C4-2B (cell line): ENCODE results near the gene TMEM209.
"Not testable (repeated sequence)": the region's sequence is repeated elsewhere in the genome, so short reads cannot be mapped to it uniquely, and the experiment has no call there.

Experiments used
- H3K27ac ChIP-seq: fragments of 450-650 bp; 2 replicates; pipeline ENCODE4 v1.5.1; 2017
- CTCF ChIP-seq: fragments of 450-650 bp; conservative IDR thresholded peaks from 2 replicates; pipeline ENCODE4 v1.5.1; 2017; ENCODE audit warnings: mild to moderate bottlenecking
- ZFX ChIP-seq: fragments of 450-650 bp; IDR thresholded peaks from 2 replicates; pipeline ENCODE4 v1.6.1; 2017

Gene TMEM209

GRCh38 chr7:130133029-130133782 lies 72.0 kb downstream of the TMEM209 start:
- no peak for TF ChIP-seq CTCF
- TF ChIP-seq ZFX: no peak; the same call in 1 of the 2 replicates

GRCh38 chr7:130131964-130132875 lies 73.0 kb downstream of the TMEM209 start:
- TF ChIP-seq ZFX (no peak), CTCF (no peak)
- no peak overlapping the region for H3K27ac ChIP-seq

More at GRCh38 chr7:130133029-130133782, 72.0 kb downstream of the TMEM209 start:
- no peak overlapping the region for H3K27ac ChIP-seq

GRCh38 chr7:130131191-130131834 lies 73.9 kb downstream of the TMEM209 start:
- TF ChIP-seq CTCF: no peak
- no peak for TF ChIP-seq ZFX

GRCh38 chr7:130129011-130129411 lies 76.2 kb downstream of the TMEM209 start:
- TF ChIP-seq ZFX (no peak), CTCF (no peak)
- H3K27ac ChIP-seq: no peak overlapping the region

More at GRCh38 chr7:130131191-130131834, 73.9 kb downstream of the TMEM209 start:
- H3K27ac ChIP-seq: no peak overlapping the region

GRCh38 chr7:130127821-130128317 lies 77.3 kb downstream of the TMEM209 start:
- no peak overlapping the region for H3K27ac ChIP-seq
- TF ChIP-seq CTCF: no peak
- TF ChIP-seq ZFX: no peak

GRCh38 chr7:130127404-130127803 lies 77.8 kb downstream of the TMEM209 start:
- no peak overlapping the region for H3K27ac ChIP-seq
- no peak for TF ChIP-seq ZFX
- no peak for TF ChIP-seq CTCF

GRCh38 chr7:130126840-130127239 lies 78.4 kb downstream of the TMEM209 start:
- not testable (repeated sequence) for H3K27ac ChIP-seq
